ENCODE measurements around the gene SMYD5.

GRCh38 chr2:73227086-73227485 lies 13.0 kb downstream of the SMYD5 start:
- TF ChIP-seq CTCF (IDR thresholded peaks at IDR 0.05) (no peak), POLR2A (IDR thresholded peaks at IDR 0.05) (no peak), EP300 (IDR thresholded peaks at IDR 0.05) (no peak)
